Measurements from ENCODE around the gene ADARB1. TPM values are rescaled to one million over a fixed set of nuclear protein-coding genes. Genes with fewer than 3 reads are reported as not detected.

Gene ADARB1
- total RNA-seq, 2 experiments from 2014 or later: 27.5 to 28.6 TPM

GRCh38 chr21:45163413-45164123 lies 89.2 kb downstream of the ADARB1 start:
- TF ChIP-seq CTCF (IDR thresholded peaks at IDR 0.05): no peak
- Mint-ChIP-seq H3K36me3 (ENCODE audit: low read depth) (peaks cover 7% of the 10 kb centered on the region), H3K27me3 (no peaks in the 10 kb centered on the region), H3K4me3 (no peak overlapping the region), H3K9me3 (no peaks in the 10 kb centered on the region), H3K4me1 (ENCODE audit: low read depth) (peaks cover 11% of the 10 kb centered on the region), H3K27ac (no peak overlapping the region)
- no peak overlapping the region for H3K4me3 ChIP-seq (ENCODE audit: low read length)
- H3K4me1 ChIP-seq (ENCODE audit: insufficient read depth, low read length): no peaks in the 10 kb centered on the region
- H3K9me3 ChIP-seq (ENCODE audit: control insufficient read depth in 1 of 2, insufficient read depth in 1 of 2, low read length in 2 of 2): no peaks in the 10 kb centered on the region
- H3K27me3 ChIP-seq (ENCODE audit: control insufficient read depth in 1 of 2, insufficient read depth in 2 of 2, low read length in 2 of 2): no peaks in the 10 kb centered on the region
- intact Hi-C loops (cut with DNase I, micrococcal nuclease): no loop called here
- no peak for DNase-seq
- H3K27ac ChIP-seq (ENCODE audit: low read depth in 1 of 2, low read length in 2 of 2): no peak overlapping the region
- H3K36me3 ChIP-seq (ENCODE audit: insufficient read depth, low read length): peaks cover 11% of the 10 kb centered on the region
- POLR2A ChIA-PET: no interaction called here
- ATAC-seq (ENCODE audit: poor library complexity): no peak
- CTCF ChIA-PET: no interaction called here

- intact Hi-C loops (cut with DNase I, micrococcal nuclease): no loop called here
- H3K4me3 Mint-ChIP-seq: no peak overlapping the region
- Histone ChIP-seq H3K4me3 (ENCODE audit: low read length) (no peak overlapping the region), H3K36me3 (ENCODE audit: insufficient read depth, low read length) (peaks cover 11% of the 10 kb centered on the region), H3K27ac (ENCODE audit: low read depth in 1 of 2, low read length in 2 of 2) (no peak overlapping the region), H3K9me3 (ENCODE audit: control insufficient read depth in 1 of 2, insufficient read depth in 1 of 2, low read length in 2 of 2) (no peaks in the 10 kb centered on the region), H3K27me3 (ENCODE audit: control insufficient read depth in 1 of 2, insufficient read depth in 2 of 2, low read length in 2 of 2) (no peaks in the 10 kb centered on the region), H3K4me1 (ENCODE audit: insufficient read depth, low read length) (peaks cover 5% of the 10 kb centered on the region)
- H3K27ac Mint-ChIP-seq: no peak overlapping the region
- POLR2A ChIA-PET: no interaction called here
- DNase-seq (no peak), ATAC-seq (ENCODE audit: poor library complexity) (no peak)
- CTCF ChIA-PET: no interaction called here
- TF ChIP-seq CTCF (IDR thresholded peaks at IDR 0.05): no peak
- no peaks in the 10 kb centered on the region for H3K27me3 Mint-ChIP-seq
- peaks cover 7% of the 10 kb centered on the region for H3K36me3 Mint-ChIP-seq (ENCODE audit: low read depth)
- H3K4me1 Mint-ChIP-seq (ENCODE audit: low read depth): peaks cover 16% of the 10 kb centered on the region
- no peaks in the 10 kb centered on the region for H3K9me3 Mint-ChIP-seq
Measured at GRCh38 chr21:45164124-45164511, 89.7 kb downstream of the ADARB1 start.

- no peak for TF ChIP-seq CTCF (IDR thresholded peaks at IDR 0.05)
- intact Hi-C loops (cut with DNase I, micrococcal nuclease): no loop called here
- Mint-ChIP-seq H3K4me3 (no peak overlapping the region), H3K27ac (no peak overlapping the region), H3K9me3 (no peaks in the 10 kb centered on the region), H3K4me1 (ENCODE audit: low read depth) (peaks cover 24% of the 10 kb centered on the region), H3K27me3 (no peaks in the 10 kb centered on the region), H3K36me3 (ENCODE audit: low read depth) (peaks cover 7% of the 10 kb centered on the region)
- Histone ChIP-seq H3K4me3 (ENCODE audit: low read length) (no peak overlapping the region), H3K27me3 (ENCODE audit: control insufficient read depth in 1 of 2, insufficient read depth in 2 of 2, low read length in 2 of 2) (no peaks in the 10 kb centered on the region), H3K9me3 (ENCODE audit: control insufficient read depth in 1 of 2, insufficient read depth in 1 of 2, low read length in 2 of 2) (no peaks in the 10 kb centered on the region), H3K27ac (ENCODE audit: low read depth in 1 of 2, low read length in 2 of 2) (no peak overlapping the region), H3K4me1 (ENCODE audit: insufficient read depth, low read length) (peaks cover 12% of the 10 kb centered on the region), H3K36me3 (ENCODE audit: insufficient read depth, low read length) (peaks cover 10% of the 10 kb centered on the region)
- no peak for ATAC-seq (ENCODE audit: poor library complexity)
- ChIA-PET CTCF (no interaction called here), POLR2A (no interaction called here)
- DNase-seq: no peak
Measured at GRCh38 chr21:45164838-45165237, 90.5 kb downstream of the ADARB1 start.

Data from CD4-positive, alpha-beta T cell (primary cell).